GM12874 (cell line): ENCODE data around the gene CASP10.

ENCODE experiments used
- CTCF ChIP-seq: IDR thresholded peaks from 2 replicates; pipeline ENCODE4 v1.5.1; 2011; ENCODE audit warnings: low read depth, mild to moderate bottlenecking, control low read depth, low read length, moderate library complexity; ENCODE audit not compliant: insufficient read depth

Gene CASP10

DNA sequence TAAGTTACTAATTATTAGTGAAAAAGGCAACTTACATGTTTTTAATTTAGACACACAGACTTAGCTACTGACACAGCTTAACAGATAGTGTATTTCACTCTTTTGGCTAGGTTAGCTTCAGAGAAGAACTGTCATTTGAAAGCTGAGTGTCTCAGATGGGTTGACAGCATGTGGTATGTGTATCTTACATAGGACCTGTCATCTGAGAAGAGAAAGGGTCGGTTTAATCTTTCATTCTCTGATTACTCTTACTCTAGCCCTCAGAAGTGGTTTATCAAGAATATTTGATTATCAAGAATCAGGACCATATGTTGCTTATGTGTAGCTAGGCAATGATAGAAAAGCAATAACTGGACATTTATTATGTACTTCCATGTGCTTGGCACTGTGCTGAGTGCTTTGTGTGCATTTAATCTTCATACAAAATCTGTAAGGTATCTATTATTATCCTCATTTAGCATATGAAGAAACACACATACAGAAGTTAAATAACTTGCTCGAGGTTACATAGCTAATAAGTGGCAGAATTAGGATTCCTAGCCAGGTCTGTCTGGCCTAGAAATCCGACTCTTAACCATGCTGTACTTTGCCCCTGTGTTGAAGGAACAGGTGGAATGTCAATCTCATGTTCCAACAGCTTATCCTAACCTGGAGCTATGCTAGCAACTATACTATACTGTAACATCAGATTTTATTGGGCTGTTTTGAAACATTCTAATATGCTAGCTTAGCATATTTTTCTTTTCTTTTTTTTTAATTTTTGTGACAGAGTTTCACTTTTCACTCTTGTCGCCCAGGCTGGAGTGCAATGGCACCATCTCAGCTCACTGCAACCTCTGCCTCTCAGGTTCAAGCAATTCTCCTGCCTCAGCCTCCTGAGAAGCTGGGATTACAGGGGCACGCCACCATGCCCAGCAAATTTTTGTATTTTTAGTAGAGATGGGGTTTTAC lies 38.6 kb upstream of the CASP10 start:
- no peak for TF ChIP-seq CTCF

DNA sequence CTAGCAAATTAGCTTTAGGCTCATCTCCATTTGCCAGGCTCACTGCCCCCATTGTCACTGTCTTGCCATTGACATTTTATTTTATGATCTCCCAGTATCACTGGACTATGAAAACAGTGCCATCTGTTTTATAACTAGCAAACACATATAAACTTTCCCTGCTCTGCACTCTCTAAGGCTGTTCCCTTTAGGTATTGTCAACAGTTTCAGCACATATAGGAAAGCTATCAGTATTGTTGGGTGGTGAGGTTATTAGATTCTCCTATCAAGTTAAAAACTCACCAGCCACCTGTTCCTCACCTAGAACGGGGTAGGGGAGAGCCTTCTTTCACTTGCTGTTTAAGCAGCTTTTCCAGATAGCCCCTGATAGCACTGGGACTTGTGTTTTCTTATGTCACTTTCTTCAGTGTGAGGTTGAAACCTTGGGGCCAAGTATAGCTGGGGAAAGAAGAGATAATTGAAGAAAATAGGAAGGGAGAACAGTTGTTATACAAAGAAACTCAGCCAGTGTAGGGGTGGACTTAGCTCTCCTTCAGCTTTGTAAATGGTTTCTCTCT lies 34.4 kb upstream of the CASP10 start:
- TF ChIP-seq CTCF: no peak

DNA sequence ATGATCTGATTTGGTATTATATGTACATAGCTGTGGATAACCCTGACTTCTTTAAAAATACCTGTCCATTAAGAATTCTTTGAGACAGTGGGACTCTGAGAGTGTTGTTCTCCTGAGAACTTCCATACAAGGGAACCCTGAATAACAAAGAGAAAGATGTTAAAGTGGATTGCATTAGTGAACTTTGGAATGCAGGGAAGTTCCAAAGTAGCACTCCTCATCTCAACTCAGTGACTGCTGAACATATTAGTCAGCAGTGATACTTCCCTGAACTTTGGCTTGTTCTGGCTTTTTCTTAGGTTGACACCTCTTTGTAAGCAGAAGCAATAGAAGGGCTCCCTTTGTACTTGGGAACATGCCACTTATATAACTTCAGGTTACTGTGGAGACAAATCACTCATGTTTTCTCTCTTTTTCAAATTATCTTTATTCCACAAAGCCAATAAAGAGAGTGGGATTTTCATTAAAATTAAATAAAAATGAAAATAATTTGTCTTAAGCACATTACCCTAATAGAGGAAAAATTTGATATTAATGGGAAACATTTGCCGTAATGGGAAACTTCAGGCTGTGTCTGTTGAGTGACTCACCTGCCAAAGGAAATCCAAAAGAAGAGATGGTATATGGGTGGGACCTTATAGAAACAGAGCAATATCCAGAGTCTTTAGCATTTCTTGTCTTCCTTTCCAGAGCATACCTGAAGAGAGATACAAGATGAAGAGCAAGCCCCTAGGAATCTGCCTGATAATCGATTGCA lies 33.7 kb upstream of the CASP10 start:
- no peak for TF ChIP-seq CTCF

DNA sequence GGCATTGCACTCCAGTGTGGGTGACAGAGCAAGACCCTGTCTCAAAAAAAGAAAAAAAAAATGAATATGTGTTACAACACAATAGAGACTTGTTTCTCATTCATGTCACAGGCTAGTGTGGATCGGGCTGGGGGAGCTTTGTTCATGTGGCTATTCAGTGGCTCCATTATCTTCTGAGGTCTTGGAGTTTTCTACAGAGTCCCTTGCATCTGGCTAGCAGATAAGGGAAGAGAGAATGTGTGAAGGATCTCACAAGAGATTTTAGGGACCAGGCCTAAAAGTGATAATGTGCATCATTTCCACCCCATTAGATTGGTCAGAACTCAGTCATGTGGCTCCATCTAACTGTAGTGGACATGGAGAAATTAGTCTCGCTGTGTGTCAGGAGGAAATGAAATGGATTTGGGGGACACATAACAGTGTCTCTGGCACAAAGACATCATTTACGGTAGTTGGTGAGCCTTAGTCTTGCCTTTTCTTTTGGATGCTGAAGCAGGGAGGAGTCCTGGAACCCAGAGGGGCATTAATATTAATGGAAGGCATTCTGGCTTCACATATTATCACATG lies 32.4 kb upstream of the CASP10 start:
- no peak for TF ChIP-seq CTCF

GRCh38 chr2:201151127-201151981 lies 31.6 kb upstream of the CASP10 start:
- TF ChIP-seq CTCF: no peak

- no peak for TF ChIP-seq CTCF
These were observed 30.4 kb upstream of the CASP10 start for GRCh38 chr2:201152517-201152916.
